HuH-7 (cell line): Measurements from ENCODE around the gene APIP.
"Not testable (repeated sequence)": the region's sequence is repeated elsewhere in the genome, so short reads cannot be mapped to it uniquely, and the experiment has no call there.

ENCODE experiments used
- DNase-seq: peaks from one replicate; pipeline ENCODE4 v3.0.0; 2011; ENCODE audit warnings: low spot score

The APIP gene

DNA sequence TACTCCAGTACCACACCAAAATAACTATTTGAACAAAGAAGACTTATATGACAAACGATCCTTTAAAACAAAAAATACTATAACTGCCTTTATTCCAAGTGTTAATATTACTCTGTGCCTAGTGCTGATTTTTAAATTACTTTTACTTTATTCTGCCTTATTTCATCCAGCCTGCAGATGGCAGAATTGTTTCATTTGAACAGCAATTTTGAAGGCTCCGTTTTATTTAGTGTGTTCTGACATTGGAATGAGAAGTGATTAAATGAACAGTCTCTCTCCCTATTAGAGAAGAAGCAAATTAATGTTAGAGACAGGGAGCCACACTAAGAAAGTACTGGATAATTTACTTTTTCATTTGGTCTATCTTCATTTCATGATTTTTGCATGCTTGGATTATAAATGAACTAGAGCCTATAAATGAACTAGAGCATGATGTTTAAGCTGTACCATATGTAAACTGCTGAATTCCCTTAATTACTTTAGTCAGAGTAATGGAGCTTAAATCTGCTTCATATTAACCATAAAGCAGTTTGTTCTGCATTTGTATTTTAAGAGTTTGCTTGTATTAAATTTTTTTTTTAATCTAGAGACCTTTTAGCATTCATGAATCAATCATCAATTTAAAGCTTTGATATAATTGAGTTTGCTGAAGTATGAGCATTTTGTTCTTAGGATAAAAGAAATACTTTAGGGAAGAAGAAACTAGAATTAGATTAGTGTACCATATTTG lies 10.1 kb upstream of the APIP start:
- no peak for DNase-seq

DNA sequence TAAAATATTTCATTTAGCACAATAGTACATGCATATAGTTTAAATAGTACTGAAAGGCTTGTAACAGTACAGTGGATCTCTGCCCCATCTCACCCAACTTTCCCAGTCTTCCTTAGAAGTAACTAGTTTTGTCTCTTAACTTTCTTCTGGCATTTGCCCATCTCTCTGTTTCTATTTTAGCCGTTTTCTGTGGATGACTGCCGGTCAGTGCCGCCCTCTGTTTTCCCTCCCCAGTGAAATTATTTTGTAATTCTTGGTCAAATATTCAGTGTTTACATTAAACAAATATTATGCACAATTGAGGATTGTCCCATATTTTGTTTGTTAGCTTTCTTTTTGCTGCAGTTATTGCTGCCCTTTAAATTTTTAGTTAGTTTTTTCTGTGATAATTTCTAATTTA lies 8.5 kb upstream of the APIP start:
- no peak for DNase-seq

DNA sequence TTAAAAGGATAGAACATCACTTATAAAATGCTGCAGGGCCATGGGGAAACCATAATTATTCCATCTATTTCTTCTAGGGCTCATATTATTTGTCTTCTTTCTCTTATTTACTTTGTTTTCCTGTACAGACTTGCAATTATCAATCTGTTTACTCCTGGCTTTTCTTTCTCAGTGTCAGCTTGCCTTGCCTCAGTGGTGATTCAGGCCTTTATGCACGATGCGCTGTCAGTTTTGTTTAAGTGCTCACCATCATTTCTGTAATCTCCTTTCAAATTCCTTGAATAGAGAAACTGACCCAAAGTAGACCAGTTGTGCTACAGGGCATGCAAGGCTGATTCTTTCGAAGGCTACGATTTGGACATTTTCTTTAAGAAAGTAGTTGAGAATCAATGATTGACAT lies 5.0 kb upstream of the APIP start:
- DNase-seq: no peak

DNA sequence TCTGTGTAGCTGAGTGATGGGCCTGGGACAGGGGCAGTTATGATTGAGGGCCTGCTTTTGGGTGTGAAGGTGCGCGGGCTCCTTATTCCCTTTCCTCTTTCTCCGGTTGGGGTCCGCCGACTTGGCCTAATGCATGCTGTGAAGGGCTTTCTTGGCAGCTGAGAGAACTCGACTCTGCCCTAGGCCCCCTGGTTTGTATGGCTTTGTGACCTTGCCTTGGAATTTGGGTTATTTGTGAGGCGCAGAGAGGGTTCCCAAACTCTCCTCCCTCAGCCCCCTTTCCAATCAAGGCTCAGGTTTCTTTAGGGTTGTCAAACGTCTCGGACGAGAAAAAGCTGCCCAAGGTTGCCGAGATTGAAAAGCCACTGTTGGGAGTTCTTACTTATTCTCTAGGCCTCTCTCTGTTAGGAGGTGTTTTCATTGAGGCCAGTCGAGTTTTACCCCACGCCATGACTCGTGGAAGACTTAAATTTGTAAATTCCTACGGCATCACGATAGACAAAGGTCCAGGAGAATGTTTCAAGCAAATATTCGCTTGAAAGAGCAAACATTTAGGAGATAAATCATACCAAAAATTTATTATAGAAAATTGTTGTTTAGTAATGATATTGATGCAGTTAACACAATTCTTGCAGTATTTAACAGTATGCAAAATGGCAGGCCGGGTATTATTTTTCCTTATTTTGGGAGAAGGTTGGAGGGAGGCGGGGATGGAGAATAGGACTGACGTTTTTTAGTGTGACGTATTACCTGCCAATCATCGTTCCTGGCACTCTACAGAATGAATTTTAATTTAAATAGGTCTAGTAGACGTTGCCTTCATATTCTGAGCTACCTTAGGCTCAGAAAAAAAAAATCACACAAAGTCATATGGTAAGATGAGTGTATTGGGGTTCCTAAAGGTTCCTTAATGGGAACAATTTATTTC lies 928 bp upstream of the APIP start:
- no peak for DNase-seq

DNA sequence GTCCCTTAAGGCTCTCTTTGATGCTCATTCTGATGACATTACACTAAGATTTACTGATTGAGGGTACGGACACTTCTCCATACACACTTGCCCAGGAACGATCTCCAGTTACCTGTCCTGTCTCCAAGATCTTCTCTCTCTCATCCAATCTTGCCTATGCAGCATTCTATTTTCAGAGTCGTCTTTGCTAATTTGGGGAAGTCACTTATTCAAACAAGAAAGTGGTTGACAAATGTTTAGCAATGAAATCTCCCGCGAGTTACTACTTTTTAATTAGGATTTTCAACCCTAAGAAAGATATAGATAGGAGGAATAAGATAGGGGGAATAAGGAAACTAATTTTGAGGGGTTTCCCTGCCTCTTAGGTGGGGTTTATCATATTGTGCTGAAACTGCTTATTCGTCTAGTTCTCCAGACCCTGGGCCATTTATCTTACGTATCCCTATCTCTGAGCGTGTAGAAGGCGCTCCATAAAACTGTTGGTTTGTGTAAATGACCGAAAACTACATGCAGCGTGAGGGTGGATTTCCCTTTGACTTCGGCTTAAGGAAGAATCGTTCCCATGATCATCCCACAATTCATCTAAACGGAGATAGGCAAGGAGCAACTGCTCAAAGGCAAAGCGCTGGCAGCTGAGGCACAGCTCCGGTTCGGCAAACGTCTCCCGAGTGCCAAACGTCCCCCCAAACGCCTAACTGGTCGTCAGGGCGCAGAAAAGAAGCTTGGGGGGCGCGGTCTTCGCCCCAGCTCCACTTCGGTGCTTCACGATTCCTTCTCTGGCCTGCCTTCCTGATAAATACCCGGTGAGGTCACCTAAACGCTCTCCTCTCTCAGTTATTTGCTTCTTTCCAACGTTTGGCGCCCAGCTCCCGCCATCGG lies 804 bp downstream of the APIP start:
- DNase-seq: peak; percentile 12

DNA sequence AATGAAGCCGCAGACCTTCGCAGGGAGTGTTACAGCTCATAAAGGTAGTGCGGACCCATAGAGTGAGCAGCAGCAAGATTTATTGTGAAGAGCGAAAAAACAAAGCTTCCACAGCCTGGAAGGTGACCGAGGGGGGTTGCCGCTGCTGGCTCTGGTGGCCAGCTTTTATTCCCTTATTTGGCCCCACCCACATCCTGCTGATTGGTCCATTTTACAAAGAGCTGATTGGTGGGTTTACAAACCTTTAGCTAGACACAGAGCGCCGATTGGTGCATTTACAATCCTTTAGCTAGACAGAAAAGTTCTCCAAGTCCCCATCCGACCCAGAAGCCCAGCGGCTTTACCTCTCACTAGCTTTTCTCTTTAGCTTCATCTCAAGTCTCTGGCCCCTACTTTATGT lies 2.6 kb downstream of the APIP start:
- not testable (repeated sequence) for DNase-seq

DNA sequence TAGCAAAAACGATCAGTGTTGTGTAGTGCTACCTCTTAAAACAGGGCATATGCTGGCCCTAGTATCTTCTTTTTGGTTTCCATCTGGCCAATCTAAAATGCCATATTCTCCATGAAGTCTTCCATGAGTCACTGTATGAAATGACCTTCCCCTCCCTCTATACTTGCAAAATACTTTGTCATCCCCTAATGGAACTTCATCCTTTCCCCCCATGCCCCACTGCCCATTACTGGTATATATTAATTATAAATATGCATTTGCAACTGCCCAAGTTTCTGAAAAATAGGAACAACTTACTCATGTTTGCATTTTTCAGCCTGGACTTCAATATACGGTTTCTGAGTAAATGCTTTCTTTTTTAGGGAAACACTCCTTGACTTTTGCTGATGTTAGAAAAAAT lies 4.5 kb downstream of the APIP start:
- DNase-seq: no peak

DNA sequence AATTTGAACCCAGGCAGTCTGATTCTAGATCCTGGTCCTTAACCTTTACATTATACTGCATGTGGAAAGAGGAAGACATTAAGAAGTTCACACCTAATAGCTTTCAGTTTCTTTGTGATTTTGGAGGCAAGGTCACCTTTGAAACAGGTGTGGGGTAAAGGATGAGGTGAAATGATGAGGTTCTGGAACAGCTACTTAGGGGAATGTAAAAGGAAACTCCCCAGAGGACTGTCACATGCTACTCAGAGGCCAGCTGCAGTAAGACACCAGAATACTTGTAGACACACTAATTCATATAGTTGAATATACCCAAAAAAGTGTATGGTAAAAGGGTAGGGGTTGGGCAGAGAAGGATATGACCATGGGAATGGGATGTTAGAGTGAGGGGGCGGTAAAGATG lies 5.4 kb downstream of the APIP start:
- DNase-seq: no peak

DNA sequence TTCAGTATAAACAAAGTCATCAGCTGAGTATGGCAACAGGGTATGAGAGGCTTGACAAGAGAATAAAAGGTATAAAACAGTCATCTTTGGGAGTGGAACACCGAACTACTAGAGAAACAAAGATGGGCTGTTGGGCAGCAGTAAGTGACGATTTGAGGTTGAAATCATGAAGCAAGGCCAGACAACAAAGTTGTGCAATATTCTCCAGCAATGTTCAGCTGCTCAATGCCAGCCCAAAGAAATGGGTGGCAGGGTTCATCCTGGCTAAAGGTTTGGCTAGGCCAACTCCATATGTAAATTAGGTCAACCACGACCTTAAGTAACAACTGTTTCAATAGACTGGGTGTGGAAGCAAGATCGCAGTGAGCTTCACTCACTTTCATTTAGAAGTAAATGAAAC lies 6.2 kb downstream of the APIP start:
- no peak for DNase-seq

DNA sequence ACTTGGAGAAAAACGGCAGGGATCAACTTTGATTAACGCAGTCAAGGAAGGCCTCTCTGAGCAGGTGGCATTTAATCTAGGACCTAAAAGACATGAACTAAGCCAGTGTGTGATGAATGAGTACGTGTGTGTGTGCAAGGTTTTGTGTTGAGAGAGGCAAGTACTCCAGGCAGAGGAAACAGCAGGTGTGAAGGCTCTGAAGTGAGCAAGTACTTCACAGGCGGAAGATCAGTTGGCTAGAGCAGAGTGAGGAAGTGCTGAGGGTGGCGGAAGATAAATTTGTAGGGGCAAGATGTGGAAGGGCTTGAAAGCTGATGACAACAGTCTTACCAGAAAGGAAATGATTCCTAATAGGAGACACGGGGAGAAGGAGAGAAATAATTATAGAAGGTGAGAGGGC lies 6.8 kb downstream of the APIP start:
- no peak for DNase-seq

DNA sequence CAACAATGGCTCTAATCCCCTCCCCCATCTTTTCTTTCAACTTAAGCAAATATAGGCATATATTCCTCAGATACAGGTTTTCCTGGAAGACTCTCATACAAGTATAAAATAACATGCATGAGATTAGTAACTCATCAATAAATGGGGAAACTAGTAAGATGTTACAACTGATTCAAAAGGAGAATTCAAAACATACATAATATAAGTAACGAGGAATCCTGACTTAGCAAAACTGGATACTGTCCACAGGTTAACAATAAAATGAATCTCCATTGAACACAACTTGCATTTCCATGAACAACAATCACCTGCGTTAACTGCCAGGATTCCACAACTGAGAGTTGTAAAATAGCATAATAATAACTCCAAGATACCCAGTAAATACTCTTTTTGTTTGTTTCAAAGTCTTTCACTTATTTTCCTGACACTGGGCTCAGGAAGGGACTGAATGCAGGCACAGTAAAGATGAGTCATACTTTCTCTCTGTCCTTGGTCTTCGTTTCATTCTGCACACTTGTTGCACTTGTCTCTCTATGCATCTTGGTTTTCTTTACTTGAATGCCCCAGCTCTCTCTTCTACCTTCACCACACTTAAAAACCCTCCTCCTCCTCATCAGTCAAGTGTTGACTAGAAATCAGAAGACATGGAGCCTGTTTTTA lies 8.1 kb downstream of the APIP start:
- DNase-seq: no peak

DNA sequence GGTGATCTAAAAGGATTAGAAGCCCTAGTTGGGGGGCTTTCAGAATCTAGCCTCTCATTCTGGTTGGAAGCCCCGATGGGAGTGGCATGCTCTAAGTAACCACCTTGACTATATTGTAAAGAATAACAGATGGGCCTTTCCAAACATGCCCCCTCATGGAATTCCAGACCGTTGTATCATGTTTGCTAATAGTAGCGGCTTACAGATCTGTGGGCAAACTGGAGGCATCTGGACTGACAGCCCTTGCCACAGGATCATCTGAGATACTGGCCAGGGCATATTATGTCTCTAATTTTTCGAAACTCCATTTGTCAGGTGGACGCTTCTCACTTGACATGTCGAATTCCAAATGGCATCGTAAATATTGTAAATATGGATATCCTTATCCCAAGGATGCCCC lies 10.5 kb downstream of the APIP start:
- no peak for DNase-seq

DNA sequence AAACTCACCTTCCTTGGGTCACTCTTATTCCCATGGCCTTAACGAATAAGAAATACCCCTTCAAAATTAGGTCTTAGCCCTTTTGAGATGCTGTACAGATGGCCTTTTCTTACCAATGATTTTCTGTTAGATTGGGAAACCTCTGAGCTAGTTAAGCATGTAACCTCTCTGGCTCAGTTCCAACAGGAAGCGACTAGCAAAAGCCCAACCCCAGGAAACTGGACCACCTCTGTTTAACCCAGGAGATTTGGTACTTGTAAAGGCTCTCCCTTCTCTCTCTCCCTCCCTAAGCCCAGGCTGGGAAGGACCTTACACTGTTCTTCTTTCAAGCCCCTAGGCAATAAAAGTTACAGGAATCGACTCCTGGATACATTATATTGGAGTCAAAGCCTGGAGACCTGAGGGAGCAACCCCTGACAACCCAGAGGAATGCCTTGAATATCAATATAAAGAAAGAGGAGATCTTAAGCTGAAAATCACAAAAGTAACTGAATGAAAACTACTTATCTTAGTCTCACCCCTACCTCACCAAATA lies 11.7 kb downstream of the APIP start:
- DNase-seq: no peak

DNA sequence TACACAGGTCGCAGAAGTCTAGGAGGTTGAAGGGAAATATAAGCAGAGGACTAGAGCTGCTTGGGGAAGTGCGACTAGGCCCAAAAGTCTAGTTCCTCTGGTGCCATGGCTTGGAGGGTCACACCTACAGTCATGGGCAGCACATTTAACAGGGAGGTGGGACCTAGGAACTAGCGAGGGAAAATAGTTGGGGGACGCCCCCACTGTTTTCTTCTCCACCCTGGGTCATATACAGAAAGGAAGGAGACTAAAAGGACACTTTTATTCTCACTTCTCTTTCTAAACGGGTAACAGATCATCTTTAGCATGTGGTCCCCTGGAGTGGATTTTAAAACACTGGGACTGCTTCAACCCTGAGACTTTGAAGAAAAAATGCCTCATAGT lies 16.6 kb downstream of the APIP start:
- no peak for DNase-seq

DNA sequence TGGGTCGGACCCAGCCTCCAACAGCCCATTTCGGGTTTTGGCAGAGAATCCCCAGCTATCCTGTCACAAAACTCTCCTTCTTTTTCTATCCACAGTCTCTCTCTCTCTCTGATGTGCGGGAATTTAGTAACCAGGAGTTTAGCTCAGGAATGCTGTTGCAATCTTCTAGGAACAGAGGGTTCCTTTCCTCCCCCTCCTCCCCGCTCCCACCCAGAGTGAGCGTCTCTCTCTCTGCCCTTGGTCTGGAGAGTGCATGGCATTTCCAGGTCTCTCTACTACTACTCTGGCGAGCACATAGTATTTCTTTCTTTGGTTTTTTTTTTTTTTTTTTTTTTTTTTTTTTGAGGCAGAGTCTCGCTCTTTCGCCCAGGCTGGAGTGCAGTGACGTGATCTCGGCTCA lies 17.7 kb downstream of the APIP start:
- no peak for DNase-seq

DNA sequence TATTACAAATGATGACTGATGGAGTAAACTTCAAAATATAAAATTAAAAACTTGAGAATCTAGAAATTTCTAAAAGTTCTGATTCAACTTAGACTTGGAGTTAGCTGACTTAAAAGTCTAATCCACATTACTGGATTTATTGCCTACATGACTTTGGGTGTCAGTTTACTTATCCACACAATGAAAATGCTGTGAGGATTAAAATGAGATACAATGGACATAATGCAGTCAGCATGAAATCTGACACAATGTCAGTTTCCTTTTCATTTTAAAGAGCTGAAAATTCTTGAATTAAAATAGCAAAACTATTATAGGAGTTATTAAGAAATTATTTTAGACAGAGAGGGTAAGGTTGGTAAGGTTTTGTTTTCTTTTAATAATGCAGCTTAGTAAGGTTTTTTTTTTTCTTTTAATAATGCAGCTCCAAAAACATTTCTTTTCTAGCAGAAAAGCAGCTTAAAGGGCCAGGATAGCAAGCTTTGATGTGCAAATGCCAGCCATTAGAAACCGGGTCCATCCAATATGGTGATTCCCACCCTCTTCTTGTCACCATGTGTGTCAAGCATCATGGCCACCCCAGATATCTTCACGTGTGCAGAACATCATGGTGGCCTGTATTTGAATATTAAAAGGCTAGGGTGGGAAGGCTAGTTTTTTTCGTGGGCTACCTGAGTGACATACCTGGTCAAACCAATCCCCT lies 18.9 kb downstream of the APIP start:
- DNase-seq: no peak

DNA sequence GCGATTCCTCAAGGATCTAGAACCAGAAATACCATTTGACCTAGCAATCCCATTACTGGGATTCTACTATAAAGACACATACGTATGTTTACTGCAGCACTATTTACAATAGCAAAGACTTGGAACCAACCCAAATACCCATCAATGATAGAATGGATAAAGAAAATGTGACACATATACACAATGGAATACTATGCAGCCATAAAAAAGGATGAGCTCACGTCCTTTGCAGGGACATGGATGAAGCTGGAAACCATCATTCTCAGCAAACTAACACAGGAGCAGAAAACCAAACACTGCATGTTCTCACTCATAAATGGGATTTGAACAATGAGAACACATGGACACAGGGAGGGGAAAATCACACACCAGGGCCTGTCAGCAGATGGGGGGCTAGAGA lies 20.0 kb downstream of the APIP start:
- not testable (repeated sequence) for DNase-seq

DNA sequence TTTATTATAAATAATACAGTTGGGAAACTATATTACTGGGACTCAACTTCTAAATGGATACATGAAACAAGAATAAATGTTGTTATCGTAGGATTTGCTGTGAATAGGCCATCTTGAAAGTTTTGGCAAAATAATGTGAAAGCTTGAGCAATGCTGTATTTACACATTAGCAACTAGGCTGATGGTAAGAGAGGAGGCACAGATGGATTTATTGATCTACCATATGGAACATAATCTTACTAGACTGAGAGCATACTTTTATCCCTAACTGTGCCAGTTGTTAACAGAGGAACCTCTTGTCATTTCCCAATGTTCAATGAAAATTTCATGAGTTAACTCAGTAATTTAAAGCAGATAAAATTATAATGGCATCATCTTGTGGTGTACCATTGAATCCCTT lies 22.8 kb downstream of the APIP start:
- no peak for DNase-seq

DNA sequence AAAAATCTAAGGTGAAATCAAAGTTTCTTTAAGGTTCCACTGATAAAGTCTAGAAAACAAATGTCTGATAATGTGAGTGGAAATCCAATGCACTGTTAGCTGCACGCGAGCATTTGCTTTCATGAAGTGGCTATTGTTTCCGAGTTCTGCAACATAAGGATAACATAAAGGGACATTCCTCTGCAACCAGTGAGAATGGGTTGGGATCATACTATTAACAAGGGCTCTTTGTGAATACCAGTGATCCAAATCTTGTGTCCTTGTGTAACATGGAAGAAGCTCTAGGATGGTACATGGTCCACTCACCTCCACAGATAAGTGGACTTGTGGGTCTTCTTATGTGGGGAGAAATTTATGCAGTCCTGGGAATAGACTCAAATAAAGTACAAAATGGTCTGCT lies 24.6 kb downstream of the APIP start:
- no peak for DNase-seq

DNA sequence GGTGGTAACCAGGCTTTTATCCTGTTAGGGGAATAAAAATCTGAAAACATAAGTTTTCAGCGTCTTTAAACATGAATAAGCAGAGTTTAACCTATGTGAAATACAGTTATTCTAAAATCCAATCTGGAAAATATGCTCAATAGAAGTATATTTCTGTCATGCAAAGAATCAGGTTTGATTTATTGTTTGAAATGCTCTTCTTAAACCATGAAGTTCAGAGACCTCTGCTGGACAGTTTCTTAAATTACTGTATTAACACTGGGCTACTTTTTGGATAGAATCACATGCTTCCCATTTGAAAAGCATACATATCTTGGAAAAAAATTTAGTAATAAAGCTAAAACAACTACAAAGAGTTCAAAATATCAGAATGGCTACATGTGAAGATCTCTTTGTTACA lies 25.4 kb downstream of the APIP start:
- DNase-seq: no peak

DNA sequence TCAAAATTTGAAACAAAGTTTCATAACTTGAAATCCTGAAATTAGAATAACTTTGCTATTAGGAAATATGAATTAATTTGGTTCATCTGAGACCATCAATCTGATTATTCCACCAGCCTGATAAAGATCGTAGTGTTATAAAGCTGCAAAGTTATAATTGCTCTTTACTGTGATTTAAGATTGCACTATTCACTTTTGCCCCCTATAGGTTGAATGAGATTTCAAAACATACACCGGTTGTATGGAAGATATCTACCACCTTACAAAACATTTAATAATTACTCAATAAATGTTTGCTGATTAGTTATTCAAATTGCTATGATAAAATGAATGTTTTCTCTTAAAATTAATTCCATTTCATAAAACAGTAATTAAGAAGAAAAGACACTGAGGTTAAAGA lies 26.1 kb downstream of the APIP start:
- DNase-seq: no peak
